Hepatocyte (in vitro differentiated cells): ENCODE data around the gene PHLPP1. TPM values are rescaled to one million over a fixed set of nuclear protein-coding genes. Genes with fewer than 3 reads are reported as not detected.

Source experiments
- DNase-seq: peaks from one replicate; pipeline ENCODE4 v3.0.0-alpha.2; 2016; ENCODE audit warnings: low spot score
- H2AFZ ChIP-seq: fragments of 200-600 bp; sonication (generic); 2 replicates; pipeline ENCODE4 v1.6.0; 2016; ENCODE audit warnings: antibody characterized with exemption, mild to moderate bottlenecking
- H3K27ac ChIP-seq: fragments of 200-600 bp; sonication (generic); 2 replicates; pipeline ENCODE4 v1.5.1; 2016; ENCODE audit warnings: mild to moderate bottlenecking
- H3K27me3 ChIP-seq: fragments of 200-600 bp; sonication (generic); 2 replicates; pipeline ENCODE4 v1.6.1; 2016
- H3K36me3 ChIP-seq: fragments of 200-600 bp; sonication (generic); replicated peaks from 2 replicates; pipeline ENCODE4 v1.5.1; 2016; ENCODE audit warnings: low read depth; ENCODE audit not compliant: insufficient read depth
- H3K4me1 ChIP-seq: fragments of 200-600 bp; sonication (generic); 2 replicates; pipeline ENCODE4 v1.5.1; 2016; ENCODE audit warnings: mild to moderate bottlenecking, moderate library complexity; ENCODE audit not compliant: insufficient read depth
- H3K4me2 ChIP-seq: fragments of 200-600 bp; sonication (generic); 2 replicates; pipeline ENCODE4 v1.6.0; 2016
- H3K4me3 ChIP-seq: fragments of 200-600 bp; sonication (generic); 2 replicates; pipeline ENCODE4 v1.5.1; 2016; ENCODE audit warnings: mild to moderate bottlenecking
- H3K79me2 ChIP-seq: fragments of 200-600 bp; sonication (generic); 2 replicates; pipeline ENCODE4 v1.6.0; 2017; ENCODE audit warnings: mild to moderate bottlenecking
- H3K9me2 ChIP-seq: fragments of 200-600 bp; sonication (generic); replicated peaks from 2 replicates; pipeline ENCODE4 v1.6.0; 2017; ENCODE audit warnings: mild to moderate bottlenecking; ENCODE audit not compliant: insufficient read depth
- H3K9me3 ChIP-seq: fragments of 200-600 bp; sonication (generic); 2 replicates; pipeline ENCODE4 v1.5.1; 2016; ENCODE audit warnings: low read depth, mild to moderate bottlenecking
- H4K20me1 ChIP-seq: fragments of 200-600 bp; sonication (generic); 2 replicates; pipeline ENCODE4 v1.6.0; 2016; ENCODE audit warnings: mild to moderate bottlenecking; ENCODE audit not compliant: insufficient read depth, poor library complexity, severe bottlenecking
- EZH2 ChIP-seq: fragments of 200-600 bp; sonication (generic); IDR thresholded peaks from 2 replicates; pipeline ENCODE4 v1.6.1; 2016; ENCODE audit warnings: antibody characterized with exemption, mild to moderate bottlenecking, borderline replicate concordance
- WGBS: methylation state at CpG from one replicate; pipeline ENCODE4 v1.1.6; 2016; ENCODE audit warnings: low lambda C conversion rate; ENCODE audit errors: missing lambda C conversion rate; 5-methylcytosine and 5-hydroxymethylcytosine counted together
- polyA plus RNA-seq: library from polyadenylated mRNA; unstranded; fragments of >200 nt; fragmentation: Nextera tagmentation; extraction: Ambion mirVana; gene quantifications from 2 replicates; pipeline ENCODE4 v1.2.1, GENCODE V29; 2016
- small RNA-seq: library from RNA; depleted of rRNA; stranded (forward); fragments of <200 nt; gene quantifications from one replicate; pipeline ENCODE3, GENCODE V24; 2014
- total RNA-seq: library from RNA; depleted of rRNA; stranded (reverse); fragments of >200 nt; gene quantifications from 2 replicates; pipeline ENCODE4 v1.2.3, GENCODE V29; 2014
- TF ChIP-seq, protein P1 (sequence below): fragments of 200-600 bp; sonication (generic); IDR thresholded peaks from 2 replicates; pipeline ENCODE4 v1.5.1; 2016; ENCODE audit warnings: antibody characterized with exemption, mild to moderate bottlenecking; ENCODE audit not compliant: poor library complexity

Gene PHLPP1
- total and polyA plus RNA-seq, 2 experiments from 2014 or later = 7.3 to 14.3 TPM

- Histone ChIP-seq H4K20me1 (no peaks in the 10 kb centered on the region), H3K4me3 (no peak overlapping the region), H2AFZ (no peak overlapping the region), H3K4me2 (no peak overlapping the region), H3K9me3 (no peaks in the 10 kb centered on the region), H3K79me2 (no peaks in the 10 kb centered on the region), H3K9me2 (no peaks in the 10 kb centered on the region), H3K36me3 (no peaks in the 10 kb centered on the region), H3K27ac (no peak overlapping the region), H3K27me3 (no peaks in the 10 kb centered on the region), H3K4me1 (no peaks in the 10 kb centered on the region)
- no peak for DNase-seq
- no peak for TF ChIP-seq EZH2
- TF ChIP-seq, protein P1, sequence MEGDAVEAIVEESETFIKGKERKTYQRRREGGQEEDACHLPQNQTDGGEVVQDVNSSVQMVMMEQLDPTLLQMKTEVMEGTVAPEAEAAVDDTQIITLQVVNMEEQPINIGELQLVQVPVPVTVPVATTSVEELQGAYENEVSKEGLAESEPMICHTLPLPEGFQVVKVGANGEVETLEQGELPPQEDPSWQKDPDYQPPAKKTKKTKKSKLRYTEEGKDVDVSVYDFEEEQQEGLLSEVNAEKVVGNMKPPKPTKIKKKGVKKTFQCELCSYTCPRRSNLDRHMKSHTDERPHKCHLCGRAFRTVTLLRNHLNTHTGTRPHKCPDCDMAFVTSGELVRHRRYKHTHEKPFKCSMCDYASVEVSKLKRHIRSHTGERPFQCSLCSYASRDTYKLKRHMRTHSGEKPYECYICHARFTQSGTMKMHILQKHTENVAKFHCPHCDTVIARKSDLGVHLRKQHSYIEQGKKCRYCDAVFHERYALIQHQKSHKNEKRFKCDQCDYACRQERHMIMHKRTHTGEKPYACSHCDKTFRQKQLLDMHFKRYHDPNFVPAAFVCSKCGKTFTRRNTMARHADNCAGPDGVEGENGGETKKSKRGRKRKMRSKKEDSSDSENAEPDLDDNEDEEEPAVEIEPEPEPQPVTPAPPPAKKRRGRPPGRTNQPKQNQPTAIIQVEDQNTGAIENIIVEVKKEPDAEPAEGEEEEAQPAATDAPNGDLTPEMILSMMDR = no peak
- WGBS = 83% methylated on average over 2 of the region's 2 CpGs
Measured at GRCh38 chr18:63028380-63028779, 313.0 kb downstream of the PHLPP1 start.

Small RNA genes within 50 kb of the gene (small RNA-seq; reads per million reads assigned to genes)
- not detected for gene RNU6-142P

Other genes starting within 250 kb of the PHLPP1 start
- gene ZCCHC2, start 192.5 kb upstream of the PHLPP1 start, total RNA-seq = 9.3 and 14.9 TPM in 2 replicates
- gene ZCCHC2, start 192.5 kb upstream of the PHLPP1 start, polyA plus RNA-seq = 3.3 and 5.2 TPM in 2 replicates